GM20000 (cell line): Measurements from ENCODE around the gene KREMEN1.

ENCODE experiments used
- DNase-seq: peaks from one replicate; pipeline ENCODE4 v3.0.0; 2012; ENCODE audit warnings: low spot score
- TF ChIP-seq, protein P1 (sequence below): IDR thresholded peaks from 2 replicates; pipeline ENCODE4 v1.5.1; 2012; ENCODE audit warnings: mild to moderate bottlenecking, control low read depth; ENCODE audit errors: extremely low read depth, missing control alignments

Gene KREMEN1, protein sequence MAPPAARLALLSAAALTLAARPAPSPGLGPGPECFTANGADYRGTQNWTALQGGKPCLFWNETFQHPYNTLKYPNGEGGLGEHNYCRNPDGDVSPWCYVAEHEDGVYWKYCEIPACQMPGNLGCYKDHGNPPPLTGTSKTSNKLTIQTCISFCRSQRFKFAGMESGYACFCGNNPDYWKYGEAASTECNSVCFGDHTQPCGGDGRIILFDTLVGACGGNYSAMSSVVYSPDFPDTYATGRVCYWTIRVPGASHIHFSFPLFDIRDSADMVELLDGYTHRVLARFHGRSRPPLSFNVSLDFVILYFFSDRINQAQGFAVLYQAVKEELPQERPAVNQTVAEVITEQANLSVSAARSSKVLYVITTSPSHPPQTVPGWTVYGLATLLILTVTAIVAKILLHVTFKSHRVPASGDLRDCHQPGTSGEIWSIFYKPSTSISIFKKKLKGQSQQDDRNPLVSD

DNA sequence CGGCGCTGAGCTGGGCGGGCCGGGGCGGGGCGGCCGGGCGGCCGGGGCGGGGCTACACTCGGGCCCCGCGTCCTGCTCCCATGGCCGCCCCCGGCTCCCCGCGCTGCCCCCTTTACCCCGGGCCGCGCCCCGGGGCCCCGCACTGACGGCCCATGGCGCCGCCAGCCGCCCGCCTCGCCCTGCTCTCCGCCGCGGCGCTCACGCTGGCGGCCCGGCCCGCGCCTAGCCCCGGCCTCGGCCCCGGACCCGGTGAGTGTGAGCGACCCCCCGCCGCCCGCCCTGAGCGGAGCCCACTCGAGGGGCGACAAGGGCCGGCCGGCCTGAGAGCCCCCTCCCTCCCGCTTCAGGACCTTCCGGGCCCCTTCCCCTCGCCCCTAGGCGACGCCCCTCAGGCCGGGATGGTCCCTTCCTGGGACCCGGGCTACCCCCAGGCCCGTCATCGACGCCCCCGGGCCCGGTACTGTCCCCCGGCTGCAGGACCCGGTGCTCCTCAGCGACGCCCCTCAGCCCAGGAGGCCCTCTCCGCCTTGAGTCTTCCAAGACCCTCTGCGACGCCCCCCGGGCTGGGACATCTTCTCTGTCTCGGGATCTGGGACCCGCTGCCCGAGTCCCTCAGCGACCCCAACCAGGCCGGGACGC is at the start of gene KREMEN1:
Gene KREMEN1 (plus strand): TSS at position 57 of the 639 bp plus-strand sequence. CDS start 96 bp downstream, at position 153.
- TF ChIP-seq, protein P1, sequence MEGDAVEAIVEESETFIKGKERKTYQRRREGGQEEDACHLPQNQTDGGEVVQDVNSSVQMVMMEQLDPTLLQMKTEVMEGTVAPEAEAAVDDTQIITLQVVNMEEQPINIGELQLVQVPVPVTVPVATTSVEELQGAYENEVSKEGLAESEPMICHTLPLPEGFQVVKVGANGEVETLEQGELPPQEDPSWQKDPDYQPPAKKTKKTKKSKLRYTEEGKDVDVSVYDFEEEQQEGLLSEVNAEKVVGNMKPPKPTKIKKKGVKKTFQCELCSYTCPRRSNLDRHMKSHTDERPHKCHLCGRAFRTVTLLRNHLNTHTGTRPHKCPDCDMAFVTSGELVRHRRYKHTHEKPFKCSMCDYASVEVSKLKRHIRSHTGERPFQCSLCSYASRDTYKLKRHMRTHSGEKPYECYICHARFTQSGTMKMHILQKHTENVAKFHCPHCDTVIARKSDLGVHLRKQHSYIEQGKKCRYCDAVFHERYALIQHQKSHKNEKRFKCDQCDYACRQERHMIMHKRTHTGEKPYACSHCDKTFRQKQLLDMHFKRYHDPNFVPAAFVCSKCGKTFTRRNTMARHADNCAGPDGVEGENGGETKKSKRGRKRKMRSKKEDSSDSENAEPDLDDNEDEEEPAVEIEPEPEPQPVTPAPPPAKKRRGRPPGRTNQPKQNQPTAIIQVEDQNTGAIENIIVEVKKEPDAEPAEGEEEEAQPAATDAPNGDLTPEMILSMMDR: no peak
- DNase-seq: no peak

DNA sequence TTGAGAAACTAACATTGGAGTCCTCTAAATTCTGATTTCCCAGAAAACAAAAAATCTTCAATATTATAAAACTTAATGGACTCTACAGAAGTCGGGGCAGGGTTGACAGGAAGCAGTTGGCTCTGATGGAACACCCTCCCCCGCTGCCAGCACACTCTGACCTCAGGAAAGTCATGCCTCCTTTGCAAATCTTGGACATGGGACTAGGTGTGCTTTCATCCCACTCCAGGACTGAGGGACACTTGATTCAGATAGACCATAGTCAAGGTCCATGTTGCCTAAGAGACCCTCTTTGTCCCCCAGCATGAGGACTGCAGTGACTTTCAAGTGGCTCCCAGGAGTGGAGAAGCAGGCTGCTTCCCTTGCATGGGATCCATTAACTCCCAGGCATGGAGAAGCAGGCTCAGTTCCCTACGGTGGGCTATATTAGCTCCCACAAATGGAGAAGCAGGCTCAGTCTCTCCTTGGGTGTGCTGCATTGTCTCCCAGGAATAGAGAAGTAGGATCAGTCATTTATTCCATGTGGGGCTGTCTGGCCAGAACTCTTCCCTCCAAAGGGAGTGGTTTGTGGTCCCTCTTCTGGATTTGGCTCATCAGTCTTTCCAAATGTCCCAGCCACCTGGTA is 49.6 kb upstream of the KREMEN1 start:
- DNase-seq: no peak
- TF ChIP-seq, protein P1: no peak

DNA sequence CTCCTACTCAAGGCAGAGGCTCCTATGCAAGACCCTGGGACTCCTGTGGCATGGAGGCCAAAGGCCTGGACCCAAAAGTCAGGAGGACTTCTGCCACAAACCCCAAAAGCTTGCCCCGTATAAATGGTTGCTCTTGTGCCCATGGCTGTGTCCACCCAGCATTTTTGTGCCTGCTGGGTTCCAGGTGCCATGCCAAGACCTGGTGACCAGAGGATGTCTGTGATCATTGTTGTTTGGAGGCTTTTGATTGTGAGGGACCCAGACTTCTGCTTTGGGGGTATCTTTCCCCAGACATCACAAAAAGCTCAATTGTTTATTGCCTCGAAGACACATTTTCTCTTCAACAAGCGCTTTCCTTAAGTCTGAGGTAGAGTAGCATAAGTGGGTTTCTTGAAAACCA is 46.3 kb upstream of the KREMEN1 start:
- TF ChIP-seq, protein P1: no peak
- DNase-seq: no peak

DNA sequence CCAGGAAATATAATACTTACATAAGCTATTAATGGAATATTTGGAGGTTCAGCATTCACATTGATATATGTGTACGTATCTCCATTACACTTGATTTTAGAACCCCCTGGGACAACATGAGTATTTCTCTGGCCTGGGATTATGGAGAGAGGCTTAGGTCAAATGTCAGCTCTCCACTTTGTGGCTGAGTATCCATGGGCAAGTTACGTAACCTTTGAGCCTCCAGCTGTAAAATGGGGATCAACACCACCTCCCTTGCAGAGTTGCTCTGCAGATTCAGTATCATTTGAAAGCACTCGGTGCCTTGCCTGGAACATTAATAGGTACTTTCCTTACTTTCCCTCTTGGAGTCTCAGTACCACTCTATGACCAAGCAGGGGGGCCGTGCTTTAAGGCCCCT is 44.4 kb upstream of the KREMEN1 start:
- no peak for DNase-seq
- TF ChIP-seq, protein P1: no peak

DNA sequence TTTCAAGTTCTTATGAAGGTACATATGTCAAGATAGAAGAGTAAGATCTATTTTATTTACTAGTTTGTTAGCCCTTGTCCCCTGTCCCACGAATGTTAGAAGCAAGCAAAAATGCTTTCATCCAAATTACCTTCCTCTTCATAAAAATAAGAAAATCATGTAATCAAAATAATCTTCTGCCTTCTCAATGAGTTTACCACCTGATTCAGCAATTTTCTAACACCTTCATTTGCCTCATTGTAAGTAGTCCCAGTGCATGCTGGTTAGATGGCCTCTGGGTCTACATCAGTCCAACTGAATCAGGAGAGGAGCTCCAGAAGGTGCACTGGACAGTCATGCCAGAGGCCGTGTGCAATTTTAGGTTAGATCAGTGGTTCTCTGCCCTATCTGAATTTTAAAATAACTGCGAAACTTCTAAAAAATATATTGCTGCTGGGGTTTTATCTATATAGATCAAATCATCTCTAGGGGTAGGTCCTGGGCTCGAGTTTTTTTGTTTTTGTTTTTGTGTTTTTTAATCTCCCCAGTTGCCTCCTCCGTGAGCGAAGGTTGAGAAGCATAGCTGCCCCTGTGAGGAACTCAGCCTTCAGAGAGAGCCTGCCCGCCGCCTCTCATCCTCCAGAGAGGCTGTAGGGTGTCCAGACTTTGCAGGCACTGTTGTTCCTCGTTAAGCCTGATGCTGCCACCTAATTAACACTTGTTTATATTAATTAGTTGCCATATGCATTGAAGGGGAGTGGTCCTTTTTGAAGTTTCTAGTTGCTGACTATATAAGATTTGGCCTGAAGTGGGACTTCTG is 43.4 kb upstream of the KREMEN1 start:
- TF ChIP-seq, protein P1: no peak

DNA sequence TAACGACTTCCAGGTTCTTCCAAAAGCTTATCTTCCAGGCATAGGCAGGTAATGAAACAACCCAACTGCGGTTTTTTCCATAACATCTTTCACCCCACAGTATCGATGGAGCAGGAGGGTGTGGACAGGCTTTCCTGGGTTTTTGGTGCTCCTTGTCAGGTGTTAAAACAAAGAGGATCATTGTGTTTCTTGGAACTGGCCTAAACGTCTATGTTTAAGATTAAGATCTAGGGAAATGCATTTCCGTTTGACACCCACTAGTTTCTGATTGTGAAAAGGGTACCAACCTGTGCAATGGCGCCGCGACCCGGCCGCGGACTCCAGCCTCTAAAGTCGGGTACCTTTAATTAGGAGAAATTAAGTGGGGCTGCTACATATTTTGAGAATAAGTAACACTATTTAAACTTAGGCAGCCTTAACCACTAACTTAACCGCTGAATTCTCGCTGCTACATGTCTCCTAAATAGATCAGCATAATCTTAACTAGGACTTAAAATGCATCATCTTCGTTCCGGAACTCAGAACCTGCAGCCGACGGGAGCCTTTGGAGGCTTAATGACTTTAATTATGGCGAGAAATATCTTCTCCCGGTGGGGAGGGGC is 42.7 kb upstream of the KREMEN1 start:
- DNase-seq: no peak
- TF ChIP-seq, protein P1: no peak

More for the DNA sequence above, 43.4 kb upstream of the KREMEN1 start:
- DNase-seq: no peak
